ENCODE data around the gene DMGDH. TPM values are rescaled to one million over a fixed set of nuclear protein-coding genes. Genes with fewer than 3 reads are reported as not detected.

Gene DMGDH
- total RNA-seq, 6 experiments from 2014 or later, result 55.7 to 128 (median 83.5) TPM

GRCh38 chr5:78959767-78960166 is 109.7 kb downstream of the DMGDH start:
- WGBS (ENCODE audit: insufficient coverage, low coverage, low lambda C conversion rate, missing lambda C conversion rate), result no CpG with 5 or more reads among the region's 1 CpG
- Histone ChIP-seq H3K27ac (no peak overlapping the region), H3K4me3 (no peak overlapping the region), H3K9me3 (no peaks in the 10 kb centered on the region), H3K36me3 (peaks cover 0 to 8% (median 0%) of the 10 kb centered on the region in 4 donors), H3K4me1 (peaks cover 0 to 6% (median 0%) of the 10 kb centered on the region in 4 donors), H3K27me3 (no peaks in the 10 kb centered on the region)
- ATAC-seq (no peak), DNase-seq (no peak)
- intact Hi-C loops (cut with DNase I), result no loop called here
- TF ChIP-seq CTCF (IDR thresholded peaks at IDR 0.05) (no peak), POLR2A (IDR thresholded peaks at IDR 0.05) (no peak)

DNA sequence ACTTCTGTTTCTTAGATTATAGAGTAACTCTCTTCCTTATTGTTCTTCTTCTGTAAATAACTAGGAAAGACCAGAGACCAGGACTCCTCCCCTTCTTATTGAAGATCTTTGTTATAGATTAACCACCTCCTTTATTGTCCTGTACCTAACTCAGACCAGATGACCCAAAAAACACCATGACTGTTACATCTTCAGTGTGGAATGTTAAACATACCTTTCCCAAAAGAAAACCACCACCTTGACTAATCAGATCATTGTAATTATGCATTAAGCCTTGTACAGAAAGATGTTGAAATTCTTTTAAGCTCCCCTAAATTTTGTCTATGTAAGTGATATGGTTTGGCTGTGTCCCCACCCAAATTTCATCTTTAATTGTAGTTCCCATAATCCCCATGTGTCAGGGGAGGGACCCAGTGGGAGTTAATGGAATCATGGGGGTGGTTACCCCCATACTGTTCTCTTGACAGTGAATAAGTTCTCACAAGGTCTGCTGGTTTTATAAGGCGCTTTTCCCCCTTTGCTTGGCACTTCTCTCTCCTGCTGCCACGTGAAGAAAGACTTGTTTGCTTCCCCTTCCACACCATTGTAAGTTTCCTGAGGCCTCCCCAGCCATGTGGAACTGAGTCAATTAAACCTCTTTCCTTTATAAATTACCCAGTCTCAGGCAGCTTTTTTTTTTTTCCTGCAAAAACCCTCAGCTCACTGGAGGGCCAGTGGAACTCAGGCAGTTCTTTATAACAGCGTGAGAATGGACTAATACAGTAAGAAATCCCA is 110.6 kb downstream of the DMGDH start:
- Histone ChIP-seq H3K27me3 (no peaks in the 10 kb centered on the region), H3K9me3 (no peaks in the 10 kb centered on the region), H3K27ac (no peak overlapping the region), H3K36me3 (peaks cover 0 to 4% (median 0%) of the 10 kb centered on the region in 4 donors), H3K4me3 (no peak overlapping the region), H3K4me1 (peaks cover 0 to 6% (median 0%) of the 10 kb centered on the region in 4 donors)
- TF ChIP-seq POLR2A (IDR thresholded peaks at IDR 0.05) (no peak), CTCF (IDR thresholded peaks at IDR 0.05) (no peak)
- intact Hi-C loops (cut with DNase I), result no loop called here
- no peak for DNase-seq
- peak in 2 of 4 donors; percentile 39 to 72 for ATAC-seq
- 83% methylated on average over 3 of the region's 3 CpGs for WGBS (ENCODE audit: insufficient coverage, low coverage, low lambda C conversion rate, missing lambda C conversion rate)

GRCh38 chr5:78956901-78957300 is 112.6 kb downstream of the DMGDH start:
- Histone ChIP-seq H3K4me3 (no peak overlapping the region), H3K27ac (no peak overlapping the region), H3K36me3 (no peaks in the 10 kb centered on the region), H3K4me1 (peaks cover 0 to 6% (median 0%) of the 10 kb centered on the region in 4 donors), H3K27me3 (no peaks in the 10 kb centered on the region), H3K9me3 (no peaks in the 10 kb centered on the region)
- intact Hi-C loops (cut with DNase I), result no loop called here
- WGBS (ENCODE audit: insufficient coverage, low coverage, low lambda C conversion rate, missing lambda C conversion rate), result 81% methylated on average over 1 of the region's 1 CpG
- ATAC-seq (no peak), DNase-seq (no peak)
- TF ChIP-seq POLR2A (IDR thresholded peaks at IDR 0.05) (no peak), CTCF (IDR thresholded peaks at IDR 0.05) (no peak)

DNA sequence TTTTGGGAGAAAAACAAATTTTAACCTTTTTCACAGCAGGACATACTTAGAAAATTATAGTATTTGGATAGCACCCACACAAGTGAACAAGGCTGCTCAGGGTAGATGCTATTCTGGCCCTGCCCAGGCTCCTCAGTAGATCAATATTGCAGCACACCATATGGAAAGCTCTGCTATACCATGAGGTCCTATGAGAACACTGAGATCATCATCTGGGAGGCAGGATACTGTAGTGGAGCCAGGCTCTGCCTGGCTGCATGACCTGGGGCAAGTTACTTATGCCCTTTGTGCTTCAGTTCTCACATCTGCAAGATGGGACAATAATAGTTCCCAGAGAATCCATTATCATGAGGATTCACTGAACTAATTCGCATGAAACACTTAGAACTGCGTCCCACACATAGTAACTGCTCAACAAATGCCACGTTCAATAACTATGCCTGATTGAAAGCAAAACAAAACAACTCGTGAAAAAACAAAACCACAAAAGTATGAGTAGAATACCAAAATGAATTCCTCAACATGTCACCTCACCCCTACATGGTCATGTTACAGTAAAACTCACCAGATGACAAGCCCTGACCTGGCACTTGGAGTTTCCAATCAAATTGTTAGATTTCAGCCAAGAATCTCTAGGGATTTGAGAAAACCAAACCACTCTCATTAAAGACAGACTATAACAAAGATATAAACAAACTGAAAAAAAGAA is 116.2 kb downstream of the DMGDH start:
- intact Hi-C loops (cut with DNase I), result no loop called here
- H3K36me3 ChIP-seq, result no peaks in the 10 kb centered on the region
- WGBS (ENCODE audit: insufficient coverage, low coverage, low lambda C conversion rate, missing lambda C conversion rate), result 65% methylated on average over 4 of the region's 4 CpGs
- H3K9me3 ChIP-seq, result no peaks in the 10 kb centered on the region
- no peaks in the 10 kb centered on the region for H3K27me3 ChIP-seq
- DNase-seq (no peak), ATAC-seq (no peak)
- H3K27ac ChIP-seq, result no peak overlapping the region
- H3K4me1 ChIP-seq, result peaks cover 0 to 1% (median 0%) of the 10 kb centered on the region in 4 donors
- TF ChIP-seq POLR2A (IDR thresholded peaks at IDR 0.05) (no peak), CTCF (IDR thresholded peaks at IDR 0.05) (no peak)
- H3K4me3 ChIP-seq, result no peak overlapping the region

Other genes starting within 250 kb of the DMGDH start
- gene ARSB, start 84.4 kb downstream of the DMGDH start, total RNA-seq, result 10 to 100 TPM in 1 of 6 experiments, 1 to 10 TPM in 5; 5.0 to 11.7 (median 8.7) TPM
- gene BHMT2, start 93 bp upstream of the DMGDH start, total RNA-seq, result 100 to 1,000 TPM; 206 to 392 (median 280) TPM
- gene BHMT, start 42.1 kb upstream of the DMGDH start, total RNA-seq, result 100 to 1,000 TPM; 105 to 899 (median 225) TPM
- 1 to 10 TPM; 3.6 to 8.3 (median 6.8) TPM for gene JMY, start 166.5 kb upstream of the DMGDH start, total RNA-seq

Measured in right lobe of liver (tissue), 6 donors.